Activated naive CD8-positive, alpha-beta T cell treated with anti-CD3 and anti-CD28 coated beads, Interleukin-2, amount 50 U/mL, for 24 hours (primary cell): ENCODE data around the gene SERTAD2.
A peak's percentile ranks its signal among the peaks of the same experiment; 100 is the strongest.

Experiments used
- ATAC-seq: fragments of 150-1000 bp; cut with Tn5 transposase; one replicate; pipeline ENCODE4 v1.10.0; 2021
- DNase-seq: peaks from one replicate; pipeline ENCODE4 v3.0.0; 2021
- H3K27ac Mint-ChIP-seq: one replicate; pipeline ENCODE4 v1.8.0; 2021; ENCODE audit warnings: mild to moderate bottlenecking, mixed read lengths
- H3K27me3 Mint-ChIP-seq: one replicate; pipeline ENCODE4 v1.8.0; 2021; ENCODE audit warnings: mixed read lengths
- H3K36me3 Mint-ChIP-seq: one replicate; pipeline ENCODE4 v1.8.0; 2021; ENCODE audit warnings: low read depth, mixed read lengths
- H3K4me1 Mint-ChIP-seq: one replicate; pipeline ENCODE4 v1.8.0; 2021; ENCODE audit warnings: mixed read lengths
- H3K4me3 Mint-ChIP-seq: one replicate; pipeline ENCODE4 v1.8.0; 2021; ENCODE audit warnings: mild to moderate bottlenecking, moderate library complexity, mixed read lengths
- H3K9me3 Mint-ChIP-seq: one replicate; pipeline ENCODE4 v1.8.0; 2021; ENCODE audit warnings: mixed read lengths

Gene SERTAD2

GRCh38 chr2:64622443-64623241 is 31.1 kb downstream of the SERTAD2 start:
- H3K9me3 Mint-ChIP-seq = no peaks in the 10 kb centered on the region
- H3K4me1 Mint-ChIP-seq = no peaks in the 10 kb centered on the region
- ATAC-seq (no peak), DNase-seq (no peak)
- H3K36me3 Mint-ChIP-seq = no peaks in the 10 kb centered on the region
- no peak overlapping the region for H3K4me3 Mint-ChIP-seq
- H3K27me3 Mint-ChIP-seq = no peaks in the 10 kb centered on the region
- no peak overlapping the region for H3K27ac Mint-ChIP-seq

GRCh38 chr2:64620661-64621060 is 33.1 kb downstream of the SERTAD2 start:
- Mint-ChIP-seq H3K4me1 (no peaks in the 10 kb centered on the region), H3K27me3 (no peaks in the 10 kb centered on the region), H3K27ac (no peak overlapping the region), H3K9me3 (no peaks in the 10 kb centered on the region), H3K4me3 (no peak overlapping the region), H3K36me3 (no peaks in the 10 kb centered on the region)
- DNase-seq (no peak), ATAC-seq (no peak)

DNA sequence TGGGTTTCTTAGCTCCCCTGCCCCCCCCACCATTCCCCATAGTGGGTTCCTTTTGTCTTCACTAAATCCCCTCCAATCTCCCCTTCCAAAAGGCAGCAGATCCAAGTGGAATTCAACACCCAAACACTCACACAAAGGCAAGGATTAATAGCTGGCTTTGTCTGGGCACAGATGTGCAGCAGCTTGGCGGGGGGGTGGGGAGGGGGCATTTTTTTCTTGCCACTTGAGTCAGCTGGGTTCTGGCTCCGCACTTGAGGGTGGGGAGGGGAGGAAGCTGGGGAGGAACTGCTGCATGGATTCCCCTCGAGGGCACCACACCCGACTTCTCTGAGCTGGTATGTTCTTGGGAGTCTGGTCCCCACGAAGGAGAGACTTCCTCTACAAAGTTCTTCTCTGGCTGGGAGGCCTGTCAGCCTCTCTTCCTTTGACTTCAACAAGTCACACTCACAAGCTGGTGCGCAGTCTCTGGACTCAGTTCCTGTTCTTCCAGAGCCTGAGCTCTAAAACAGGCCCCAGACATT is 36.0 kb downstream of the SERTAD2 start:
- Mint-ChIP-seq H3K4me3 (no peak overlapping the region), H3K4me1 (peaks cover 4% of the 10 kb centered on the region), H3K36me3 (no peaks in the 10 kb centered on the region), H3K9me3 (no peaks in the 10 kb centered on the region), H3K27ac (no peak overlapping the region), H3K27me3 (no peaks in the 10 kb centered on the region)
- DNase-seq (no peak), ATAC-seq (no peak)

GRCh38 chr2:64615844-64616536 is 37.7 kb downstream of the SERTAD2 start:
- Mint-ChIP-seq H3K27ac (no peak overlapping the region), H3K36me3 (no peaks in the 10 kb centered on the region), H3K27me3 (no peaks in the 10 kb centered on the region), H3K9me3 (no peaks in the 10 kb centered on the region), H3K4me1 (peaks cover 4% of the 10 kb centered on the region), H3K4me3 (no peak overlapping the region)
- ATAC-seq (no peak), DNase-seq (no peak)

- no peak for DNase-seq
- Mint-ChIP-seq H3K9me3 (no peaks in the 10 kb centered on the region), H3K4me1 (peaks cover 4% of the 10 kb centered on the region), H3K27me3 (no peaks in the 10 kb centered on the region), H3K27ac (no peak overlapping the region), H3K4me3 (no peak overlapping the region), H3K36me3 (no peaks in the 10 kb centered on the region)
- no peak for ATAC-seq
Measured at GRCh38 chr2:64615192-64615763, 38.4 kb downstream of the SERTAD2 start.

GRCh38 chr2:64613276-64613675 is 40.4 kb downstream of the SERTAD2 start:
- no peak for ATAC-seq
- H3K27ac Mint-ChIP-seq = no peak overlapping the region
- peaks cover 12% of the 10 kb centered on the region for H3K4me1 Mint-ChIP-seq
- H3K9me3 Mint-ChIP-seq = no peaks in the 10 kb centered on the region
- no peak overlapping the region for H3K4me3 Mint-ChIP-seq
- H3K27me3 Mint-ChIP-seq = no peaks in the 10 kb centered on the region
- no peaks in the 10 kb centered on the region for H3K36me3 Mint-ChIP-seq
- DNase-seq = no peak

DNA sequence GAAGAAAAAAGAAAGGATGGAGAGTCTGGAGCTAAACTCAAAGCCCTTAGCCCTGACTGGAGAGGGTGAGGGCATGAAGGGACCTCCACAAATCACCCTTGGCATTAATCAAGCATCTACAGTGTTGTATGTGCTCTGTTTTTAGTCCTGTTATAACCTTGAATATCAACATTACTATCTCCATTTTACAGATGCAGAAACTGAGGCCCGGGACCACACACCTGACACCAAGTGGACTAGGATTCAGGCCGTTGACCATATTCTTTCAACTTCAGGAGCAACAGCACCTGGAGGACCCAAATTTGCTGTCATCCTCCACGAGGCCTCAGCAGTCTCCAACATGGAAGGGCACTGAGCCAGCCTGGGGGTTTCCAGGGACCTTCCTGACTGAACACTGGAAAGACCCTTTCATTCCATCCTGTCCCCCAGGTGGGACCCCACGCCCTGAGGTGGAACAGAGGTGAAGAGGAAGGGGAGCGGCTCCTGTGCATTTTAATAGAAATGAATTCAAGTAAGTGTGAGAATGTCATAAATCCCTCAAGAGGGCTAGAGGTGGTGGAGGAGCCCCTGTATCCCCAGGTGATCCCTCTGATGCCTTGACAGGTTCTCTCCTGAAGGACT is 41.0 kb downstream of the SERTAD2 start:
- H3K36me3 Mint-ChIP-seq = no peaks in the 10 kb centered on the region
- DNase-seq (no peak), ATAC-seq (no peak)
- H3K9me3 Mint-ChIP-seq = no peaks in the 10 kb centered on the region
- H3K27ac Mint-ChIP-seq = no peak overlapping the region
- H3K4me3 Mint-ChIP-seq = no peak overlapping the region
- H3K4me1 Mint-ChIP-seq = peaks cover 18% of the 10 kb centered on the region
- no peaks in the 10 kb centered on the region for H3K27me3 Mint-ChIP-seq

DNA sequence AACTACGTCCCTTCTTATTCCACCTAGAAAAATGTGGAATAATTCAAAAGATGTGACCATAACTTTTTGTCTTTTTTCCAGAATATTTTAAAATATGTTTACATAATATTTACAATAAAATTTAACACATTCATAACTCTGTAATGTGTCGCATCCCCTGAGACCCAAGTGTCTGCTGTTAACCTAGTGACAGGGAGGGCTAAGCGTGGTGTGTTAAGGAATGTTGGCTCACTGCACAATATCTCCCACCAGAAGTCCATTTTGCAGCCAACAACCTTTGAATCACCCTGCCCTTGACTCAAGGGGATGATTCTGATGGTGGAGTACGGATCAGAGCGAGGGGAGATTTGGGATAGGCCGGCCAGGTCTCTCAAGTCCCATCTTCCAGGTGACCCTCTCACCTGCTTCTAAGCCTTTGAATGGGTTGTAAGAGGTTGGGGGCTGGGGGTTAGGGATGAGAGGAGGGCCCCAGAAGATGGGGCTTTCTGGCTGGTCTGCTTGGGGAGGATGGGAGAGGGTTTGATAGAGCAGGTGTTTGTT is 43.3 kb downstream of the SERTAD2 start:
- Mint-ChIP-seq H3K4me3 (no peak overlapping the region), H3K27ac (no peak overlapping the region), H3K36me3 (no peaks in the 10 kb centered on the region), H3K4me1 (peaks cover 36% of the 10 kb centered on the region), H3K27me3 (no peaks in the 10 kb centered on the region), H3K9me3 (no peaks in the 10 kb centered on the region)
- ATAC-seq (no peak), DNase-seq (no peak)

DNA sequence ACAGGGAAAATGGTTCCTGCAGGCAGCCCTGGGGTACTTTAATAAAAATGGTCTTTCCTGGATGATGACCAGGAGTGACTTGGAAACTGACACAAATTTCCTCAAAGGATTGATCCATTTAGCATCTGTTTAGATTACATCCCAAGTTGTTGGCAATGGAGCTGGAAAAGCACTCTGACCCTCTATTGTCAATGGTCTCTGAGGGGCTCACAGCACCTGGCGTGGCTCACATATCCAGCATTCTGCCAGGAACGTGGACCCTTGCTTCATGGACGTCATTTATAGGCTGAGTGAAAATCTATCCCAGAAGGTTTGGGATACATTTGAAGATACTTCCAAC is 43.8 kb downstream of the SERTAD2 start:
- Mint-ChIP-seq H3K4me1 (peaks cover 36% of the 10 kb centered on the region), H3K4me3 (peak overlapping the region; percentile 60), H3K27me3 (no peaks in the 10 kb centered on the region), H3K27ac (peak overlapping the region; percentile 49), H3K9me3 (no peaks in the 10 kb centered on the region), H3K36me3 (no peaks in the 10 kb centered on the region)
- DNase-seq (no peak), ATAC-seq (no peak)

GRCh38 chr2:64609227-64609941 is 44.3 kb downstream of the SERTAD2 start:
- DNase-seq (peak; percentile 79), ATAC-seq (peak; percentile 52)
- peak overlapping the region; percentile 60 for H3K4me3 Mint-ChIP-seq
- H3K27ac Mint-ChIP-seq = peak overlapping the region; percentile 49
- no peaks in the 10 kb centered on the region for H3K36me3 Mint-ChIP-seq
- H3K9me3 Mint-ChIP-seq = no peaks in the 10 kb centered on the region
- peaks cover 38% of the 10 kb centered on the region for H3K4me1 Mint-ChIP-seq
- no peaks in the 10 kb centered on the region for H3K27me3 Mint-ChIP-seq

GRCh38 chr2:64608867-64609226 is 44.9 kb downstream of the SERTAD2 start:
- Mint-ChIP-seq H3K27ac (peak overlapping the region; percentile 73), H3K4me3 (peak overlapping the region; percentile 57), H3K27me3 (no peaks in the 10 kb centered on the region), H3K9me3 (no peaks in the 10 kb centered on the region), H3K4me1 (peaks cover 38% of the 10 kb centered on the region), H3K36me3 (no peaks in the 10 kb centered on the region)
- ATAC-seq (no peak), DNase-seq (no peak)

- H3K4me1 Mint-ChIP-seq = peaks cover 34% of the 10 kb centered on the region
- ATAC-seq (no peak), DNase-seq (no peak)
- peak overlapping the region; percentile 57 for H3K4me3 Mint-ChIP-seq
- H3K9me3 Mint-ChIP-seq = no peaks in the 10 kb centered on the region
- no peaks in the 10 kb centered on the region for H3K36me3 Mint-ChIP-seq
- H3K27ac Mint-ChIP-seq = no peak overlapping the region
- no peaks in the 10 kb centered on the region for H3K27me3 Mint-ChIP-seq
Measured at GRCh38 chr2:64607381-64608304, 46.1 kb downstream of the SERTAD2 start.
